ENCODE data around the gene CKAP5.

Gene CKAP5

DNA sequence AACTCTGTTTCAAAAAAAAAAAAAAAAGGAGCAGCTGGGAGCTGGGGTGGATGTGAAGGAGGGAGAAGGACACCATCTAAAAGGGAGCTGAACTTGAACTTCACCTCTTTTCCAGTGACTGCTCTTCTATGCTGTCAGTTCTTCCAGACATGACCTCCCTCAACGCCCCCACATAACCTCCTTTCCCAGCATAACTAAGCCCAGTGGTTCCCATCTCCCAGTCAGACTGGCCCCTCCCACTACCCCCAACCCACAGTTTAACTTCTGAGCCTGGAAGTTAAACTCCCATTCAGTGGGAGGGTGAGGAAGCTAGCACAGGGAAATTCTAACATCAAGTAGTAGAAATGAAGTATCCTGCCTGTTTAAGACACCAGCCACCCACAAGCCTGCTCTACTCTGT is 147.5 kb downstream of the CKAP5 start:
- TF ChIP-seq, protein P1, sequence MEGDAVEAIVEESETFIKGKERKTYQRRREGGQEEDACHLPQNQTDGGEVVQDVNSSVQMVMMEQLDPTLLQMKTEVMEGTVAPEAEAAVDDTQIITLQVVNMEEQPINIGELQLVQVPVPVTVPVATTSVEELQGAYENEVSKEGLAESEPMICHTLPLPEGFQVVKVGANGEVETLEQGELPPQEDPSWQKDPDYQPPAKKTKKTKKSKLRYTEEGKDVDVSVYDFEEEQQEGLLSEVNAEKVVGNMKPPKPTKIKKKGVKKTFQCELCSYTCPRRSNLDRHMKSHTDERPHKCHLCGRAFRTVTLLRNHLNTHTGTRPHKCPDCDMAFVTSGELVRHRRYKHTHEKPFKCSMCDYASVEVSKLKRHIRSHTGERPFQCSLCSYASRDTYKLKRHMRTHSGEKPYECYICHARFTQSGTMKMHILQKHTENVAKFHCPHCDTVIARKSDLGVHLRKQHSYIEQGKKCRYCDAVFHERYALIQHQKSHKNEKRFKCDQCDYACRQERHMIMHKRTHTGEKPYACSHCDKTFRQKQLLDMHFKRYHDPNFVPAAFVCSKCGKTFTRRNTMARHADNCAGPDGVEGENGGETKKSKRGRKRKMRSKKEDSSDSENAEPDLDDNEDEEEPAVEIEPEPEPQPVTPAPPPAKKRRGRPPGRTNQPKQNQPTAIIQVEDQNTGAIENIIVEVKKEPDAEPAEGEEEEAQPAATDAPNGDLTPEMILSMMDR (IDR thresholded peaks at IDR 0.05; ENCODE audit: low read depth, low read length) = no peak

DNA sequence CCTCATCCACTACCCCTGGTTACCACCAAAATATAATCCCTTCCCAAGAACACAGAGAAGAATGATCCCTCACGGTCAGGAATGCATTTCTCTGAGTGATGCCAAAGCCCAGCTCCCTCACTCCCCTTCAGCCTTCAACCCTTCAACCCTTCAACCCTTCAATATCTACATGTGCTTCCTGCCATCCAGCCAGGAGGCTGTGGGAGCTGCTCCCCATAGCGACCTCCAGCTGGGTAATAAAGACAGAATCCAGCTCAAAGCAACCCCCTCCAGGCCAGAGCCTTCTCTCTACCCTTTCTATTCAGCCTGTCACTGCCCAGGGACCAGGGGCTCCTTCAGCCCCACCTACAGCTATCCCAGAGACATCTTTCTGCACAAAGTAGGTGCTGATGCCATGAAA is 148.4 kb downstream of the CKAP5 start:
- no peak overlapping the region for H3K4me3 ChIP-seq (ENCODE audit: low read depth, low read length)
- TF ChIP-seq, protein P1 (IDR thresholded peaks at IDR 0.05; ENCODE audit: low read depth, low read length) = no peak

More for the DNA sequence above, 147.5 kb downstream of the CKAP5 start:
- H3K4me3 ChIP-seq (ENCODE audit: low read depth, low read length) = no peak overlapping the region

DNA sequence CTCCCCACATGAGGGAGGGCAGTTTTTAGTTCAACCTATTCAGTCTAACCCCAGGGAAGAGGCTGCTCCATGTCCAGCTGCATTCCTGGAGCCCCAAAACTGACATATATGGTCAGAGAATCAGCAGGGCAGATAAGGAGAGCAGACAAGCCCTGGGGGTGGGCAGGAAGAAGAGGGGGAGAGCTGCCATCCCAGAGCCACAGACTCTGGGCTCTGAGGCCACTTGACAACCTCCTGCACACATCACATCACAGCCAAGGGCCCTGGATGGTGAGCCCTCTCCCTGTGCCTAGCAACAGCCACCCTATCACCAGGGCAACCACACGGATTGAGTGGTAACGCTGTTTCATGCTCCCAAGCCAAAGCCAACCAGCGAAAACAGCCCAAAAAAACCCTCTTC is 148.8 kb downstream of the CKAP5 start:
- no peak overlapping the region for H3K4me3 ChIP-seq (ENCODE audit: low read depth, low read length)
- TF ChIP-seq, protein P1 (IDR thresholded peaks at IDR 0.05; ENCODE audit: low read depth, low read length) = no peak

DNA sequence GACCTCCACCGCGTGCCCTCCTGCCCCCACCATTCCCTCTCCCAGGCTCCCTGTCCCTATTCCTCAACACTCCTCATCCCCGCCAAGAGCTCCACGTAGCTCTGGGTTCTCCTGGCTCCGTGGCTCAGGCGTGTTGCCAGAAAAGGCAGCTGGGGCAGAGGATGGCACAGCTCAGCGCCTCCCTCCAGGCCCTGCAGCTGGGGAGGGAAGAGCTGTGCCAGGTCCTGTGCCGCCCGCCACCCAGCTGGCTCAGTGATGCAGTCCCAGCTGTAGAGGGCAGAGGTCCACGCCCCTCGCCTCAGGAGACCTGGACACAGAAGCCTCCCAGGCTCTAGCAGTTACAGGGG is 149.9 kb downstream of the CKAP5 start:
- no peak overlapping the region for H3K4me3 ChIP-seq (ENCODE audit: low read depth, low read length)
- TF ChIP-seq, protein P1 (IDR thresholded peaks at IDR 0.05; ENCODE audit: low read depth, low read length) = no peak

DNA sequence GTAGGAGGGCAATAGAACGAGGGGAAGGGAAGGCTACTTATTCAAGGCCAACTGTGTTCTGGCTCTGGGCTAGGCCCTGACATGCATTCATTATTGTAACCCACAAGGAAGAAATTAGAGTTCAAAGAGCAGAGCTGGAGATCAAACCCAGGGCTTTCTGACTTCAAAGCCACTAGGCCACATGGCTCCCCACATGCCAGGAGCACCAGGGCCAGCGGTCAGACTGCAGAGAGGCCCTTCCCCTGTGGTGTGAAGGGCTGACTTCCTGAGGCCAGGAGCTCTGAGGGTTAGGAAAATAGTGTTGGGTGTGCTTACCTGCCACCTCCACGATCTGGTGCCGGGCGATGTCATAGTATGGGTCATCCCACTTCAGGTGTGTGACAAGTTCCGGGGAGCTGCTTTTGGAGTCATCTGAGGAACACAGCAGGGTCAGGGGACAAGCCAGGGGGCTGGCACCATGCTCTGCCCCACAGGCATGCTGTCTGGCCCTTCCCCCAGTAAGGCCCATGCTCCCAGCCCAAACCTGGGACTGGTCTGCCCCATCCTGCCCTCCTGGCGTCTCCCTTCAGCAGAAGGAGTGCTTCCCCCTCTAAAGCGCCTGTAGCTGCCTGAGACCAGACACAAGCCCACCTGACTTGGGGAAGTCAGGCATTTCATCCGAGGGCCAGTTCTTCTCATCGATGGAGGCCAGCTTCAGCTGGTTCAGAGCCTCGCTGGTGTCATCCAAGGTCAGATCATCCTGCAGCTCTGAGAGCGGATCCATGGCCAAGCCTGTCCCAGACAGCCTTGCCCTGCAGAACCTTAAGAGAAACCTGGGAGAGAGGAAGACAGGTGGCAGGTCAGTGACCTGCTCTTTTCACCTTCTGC is 150.5 kb downstream of the CKAP5 start:
- no peak overlapping the region for H3K4me3 ChIP-seq (ENCODE audit: low read depth, low read length)
- TF ChIP-seq, protein P1 (IDR thresholded peaks at IDR 0.05; ENCODE audit: low read depth, low read length) = no peak

DNA sequence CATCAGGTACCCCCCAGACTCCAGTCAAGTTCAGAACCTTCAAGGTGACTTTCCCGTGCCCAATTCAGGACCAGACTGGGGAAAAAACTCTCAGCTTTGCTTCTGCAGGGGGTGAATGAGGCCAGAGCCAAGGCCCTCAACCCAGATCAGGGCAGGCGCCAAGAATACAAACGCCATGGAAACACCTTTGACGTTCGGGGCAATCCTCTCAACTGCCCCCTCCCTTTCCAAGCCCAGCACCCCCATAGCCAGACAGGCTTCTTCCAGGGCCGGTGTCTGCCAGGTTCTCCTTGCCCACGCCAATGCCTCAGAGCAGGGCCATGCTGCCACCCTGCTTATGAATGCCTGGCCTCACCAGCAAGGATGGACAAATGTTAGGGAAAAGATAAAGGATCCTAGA is 151.5 kb downstream of the CKAP5 start:
- TF ChIP-seq, protein P1 (IDR thresholded peaks at IDR 0.05; ENCODE audit: low read depth, low read length) = no peak
- no peak overlapping the region for H3K4me3 ChIP-seq (ENCODE audit: low read depth, low read length)

DNA sequence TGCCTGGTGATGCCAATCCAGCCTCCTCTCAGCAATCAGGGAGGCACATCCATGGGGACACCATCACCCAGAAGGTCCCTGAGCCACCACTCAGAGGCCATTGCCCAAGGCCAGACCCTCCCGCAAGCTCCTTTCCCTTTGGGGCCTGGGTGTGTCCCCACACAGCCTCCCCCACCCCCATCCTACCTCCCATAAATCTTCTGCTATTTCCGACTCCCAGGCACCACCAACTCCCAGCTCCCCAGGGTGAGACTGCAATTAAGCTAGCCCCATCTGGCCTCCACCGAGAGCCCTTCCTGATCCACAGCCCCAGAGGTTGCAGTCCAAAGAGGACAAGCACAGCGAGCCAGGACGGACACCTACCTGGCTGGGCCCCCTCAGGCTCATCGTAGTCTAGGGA is 152.0 kb downstream of the CKAP5 start:
- TF ChIP-seq, protein P1 (IDR thresholded peaks at IDR 0.05; ENCODE audit: low read depth, low read length) = no peak
- no peak overlapping the region for H3K4me3 ChIP-seq (ENCODE audit: low read depth, low read length)

Data from WI38 (cell line).